GM19324 (cell line): Measurements from ENCODE around the gene RFT1.
A peak's percentile ranks its signal among the peaks of the same experiment; 100 is the strongest.
"Not testable (repeated sequence)": the region's sequence is repeated elsewhere in the genome, so short reads cannot be mapped to it uniquely, and the experiment has no call there.

ENCODE experiments used
- ATAC-seq: cut with Tn5 transposase; IDR thresholded peaks from one replicate; pipeline ENCODE4 v1.9.1; 2021; ENCODE audit warnings: mild to moderate bottlenecking, moderate library complexity; ENCODE audit not compliant: unreplicated experiment, low FRiP score

RFT1 gene

GRCh38 chr3:53163444-53164387 lies 33.5 kb upstream of the RFT1 start:
- no peak for ATAC-seq

DNA sequence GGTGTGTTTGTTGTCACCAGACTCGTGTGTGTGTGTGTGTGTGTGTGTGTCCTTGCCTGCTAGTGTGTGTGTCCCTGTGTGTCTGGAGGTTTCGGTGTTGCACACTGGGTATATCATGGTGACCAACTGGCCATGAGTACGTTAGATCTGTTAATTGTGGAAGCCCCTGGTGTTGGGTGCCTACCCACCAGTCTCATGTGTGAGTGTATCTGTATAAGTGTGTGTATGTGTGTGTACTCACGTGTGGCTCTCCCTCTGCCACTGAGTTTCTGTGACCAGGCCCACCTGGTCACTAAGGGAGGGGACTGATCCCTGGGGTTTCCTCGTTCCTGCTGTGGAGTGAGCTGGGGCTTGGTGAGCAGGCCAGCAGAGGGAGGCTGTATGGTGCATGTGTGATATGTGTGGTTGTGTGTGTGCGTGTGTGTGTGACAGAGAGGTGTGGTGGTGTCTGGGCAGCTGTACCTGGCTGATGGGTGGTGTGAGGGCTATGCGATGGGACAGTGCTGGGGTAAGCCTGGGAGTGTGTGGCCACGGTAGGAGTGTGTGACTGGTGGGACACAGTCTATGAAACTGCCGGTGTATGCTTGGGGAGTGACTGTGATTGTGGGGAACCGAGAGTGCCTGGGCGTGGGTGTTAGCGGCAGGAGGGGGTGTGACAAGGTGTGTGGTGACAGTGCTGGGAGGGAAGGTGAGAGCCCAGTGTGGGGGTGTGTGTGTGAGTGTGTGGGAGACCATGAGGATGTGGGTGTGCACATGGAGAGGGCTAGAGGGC lies 32.6 kb upstream of the RFT1 start:
- ATAC-seq = no peak

- ATAC-seq = no peak
Observed at GRCh38 chr3:53161820-53162671, 31.8 kb upstream of the RFT1 start.

DNA sequence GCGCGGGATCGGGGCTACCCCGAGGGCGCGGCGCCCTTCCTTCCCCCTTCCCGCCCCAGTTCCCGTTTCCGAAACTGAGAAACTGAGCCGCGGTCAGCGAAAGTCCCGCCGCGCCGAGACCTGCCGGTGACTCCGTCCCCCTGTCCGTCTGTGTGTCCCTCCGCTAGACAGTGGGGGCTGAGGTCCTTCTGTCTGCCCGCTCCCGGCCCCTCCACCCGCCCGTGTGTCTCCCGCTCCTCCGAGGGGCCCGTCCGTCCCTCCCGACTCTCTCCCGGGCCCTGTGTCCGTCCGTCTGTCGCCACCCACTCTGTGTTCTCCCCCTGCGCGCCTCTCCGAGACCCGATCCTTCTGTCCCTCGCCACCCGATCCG lies 31.2 kb upstream of the RFT1 start:
- ATAC-seq = no peak

DNA sequence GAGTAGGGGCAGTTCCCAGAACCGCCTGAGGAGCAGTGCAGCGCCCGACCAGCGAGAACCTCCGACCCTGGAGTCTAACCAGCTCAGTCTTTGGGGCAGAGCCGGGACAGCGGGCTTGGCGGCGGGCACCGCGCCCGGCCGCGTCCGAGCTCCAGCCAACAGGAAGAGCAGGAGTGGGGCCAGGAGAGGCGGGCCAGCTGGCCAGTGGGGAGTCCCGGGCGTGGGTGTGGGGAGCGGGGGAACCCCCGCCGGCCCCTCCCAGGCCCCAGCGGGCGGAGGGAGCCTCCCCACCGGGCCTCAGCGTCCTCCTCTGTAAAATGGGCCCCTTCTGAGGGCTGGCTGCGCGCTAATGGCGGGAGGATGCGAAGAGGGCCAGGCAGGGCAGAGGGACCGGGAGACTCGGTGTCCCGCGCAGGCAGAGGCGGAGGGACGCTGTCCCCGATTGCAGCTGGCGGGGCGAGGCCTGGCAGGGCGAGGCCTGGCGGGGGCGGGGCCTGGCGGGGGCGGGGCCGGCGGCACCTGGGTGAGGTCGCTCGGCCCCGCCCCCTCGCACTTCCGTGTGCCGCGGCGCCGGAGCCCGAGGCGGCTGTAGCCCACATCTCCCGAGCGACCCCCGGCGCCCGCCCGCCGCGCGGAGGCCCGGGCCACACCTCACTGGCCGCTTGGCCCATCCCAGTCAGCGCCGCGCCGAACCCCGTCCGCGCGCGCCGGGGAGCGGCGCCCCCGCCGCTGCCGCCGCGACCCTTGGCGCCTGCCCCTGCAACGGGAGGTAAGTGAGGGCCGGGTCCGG lies 30.6 kb upstream of the RFT1 start, which contains the start of gene PRKCD:
Gene PRKCD (plus strand): TSS at position 550 of the 790 bp plus-strand sequence. CDS start 17,214 bp downstream, outside the sequence.
- ATAC-seq = peak; percentile 63

DNA sequence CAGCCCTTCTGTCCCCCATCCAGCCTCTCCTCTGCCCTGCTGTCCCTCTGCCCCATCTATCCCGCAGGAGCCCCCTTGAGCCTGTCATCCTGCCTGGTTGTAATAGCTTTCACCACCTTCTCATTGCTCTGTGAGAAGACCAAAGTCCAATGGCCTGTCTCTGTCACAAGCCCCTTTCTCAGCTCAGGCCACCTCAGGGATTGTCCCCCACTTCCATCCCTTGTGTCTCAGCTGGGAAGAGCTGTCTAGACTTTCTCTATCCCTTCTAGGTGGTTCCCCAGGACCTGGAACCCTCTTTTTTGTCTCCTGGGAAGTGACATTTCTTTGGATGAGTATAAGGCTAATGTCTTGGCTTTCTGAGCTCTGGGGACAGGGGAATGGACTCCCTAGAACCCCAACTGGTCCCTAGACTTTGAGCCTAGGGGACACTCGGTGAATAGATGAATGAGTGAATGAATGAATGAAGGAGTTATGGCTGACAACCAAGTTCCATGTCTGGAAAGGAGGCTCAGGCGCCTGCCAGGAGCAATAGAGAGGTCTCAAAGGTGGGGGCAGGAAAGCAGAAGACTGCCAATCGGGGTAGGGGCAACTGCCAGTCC lies 29.9 kb upstream of the RFT1 start:
- no peak for ATAC-seq

DNA sequence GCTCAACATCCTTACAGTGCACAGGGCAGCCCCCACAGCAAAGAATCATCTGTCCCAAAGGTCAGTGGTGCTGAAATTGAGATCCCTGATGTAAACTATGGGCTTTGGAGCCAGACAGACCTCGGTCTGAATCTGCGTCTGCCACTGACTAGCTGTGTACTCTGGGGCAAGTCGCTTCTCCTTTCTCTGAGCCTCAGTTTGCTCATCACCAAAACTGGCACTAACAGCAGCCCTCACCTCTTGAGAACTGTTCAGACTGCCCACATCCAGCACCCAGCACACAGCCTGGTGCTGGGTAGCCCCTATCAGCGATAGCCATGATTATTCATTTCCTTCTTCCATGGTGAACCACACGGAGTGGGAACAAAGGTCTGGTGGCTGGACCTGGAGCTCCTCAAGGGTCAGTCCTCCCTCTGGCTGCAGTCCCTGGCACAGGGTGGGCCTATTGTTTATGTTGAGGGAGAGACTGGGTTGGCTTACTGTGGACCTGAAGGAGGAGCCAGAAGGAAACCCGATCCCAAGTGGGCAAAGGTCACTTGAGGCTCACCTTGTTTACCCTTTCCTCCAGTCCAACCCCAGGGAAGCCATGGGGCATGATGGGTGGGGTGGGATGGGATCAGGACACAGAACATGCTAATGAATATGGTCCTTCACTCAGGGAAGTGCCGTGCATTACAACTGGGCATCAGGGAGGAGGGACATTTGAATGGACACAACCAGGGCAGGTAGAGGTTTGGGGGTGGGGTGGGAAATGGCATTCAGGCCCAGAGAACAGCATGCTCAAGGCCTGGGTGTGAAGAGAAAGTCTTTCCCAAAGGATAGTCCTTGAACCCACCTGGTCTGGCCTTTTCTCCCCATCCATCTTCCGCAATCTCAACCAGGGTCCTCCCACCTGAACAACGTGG lies 29.2 kb upstream of the RFT1 start:
- ATAC-seq = no peak

- ATAC-seq = no peak
Observed at GRCh38 chr3:53158765-53159155, 28.5 kb upstream of the RFT1 start.

GRCh38 chr3:53157974-53158580 lies 27.8 kb upstream of the RFT1 start:
- ATAC-seq = no peak

DNA sequence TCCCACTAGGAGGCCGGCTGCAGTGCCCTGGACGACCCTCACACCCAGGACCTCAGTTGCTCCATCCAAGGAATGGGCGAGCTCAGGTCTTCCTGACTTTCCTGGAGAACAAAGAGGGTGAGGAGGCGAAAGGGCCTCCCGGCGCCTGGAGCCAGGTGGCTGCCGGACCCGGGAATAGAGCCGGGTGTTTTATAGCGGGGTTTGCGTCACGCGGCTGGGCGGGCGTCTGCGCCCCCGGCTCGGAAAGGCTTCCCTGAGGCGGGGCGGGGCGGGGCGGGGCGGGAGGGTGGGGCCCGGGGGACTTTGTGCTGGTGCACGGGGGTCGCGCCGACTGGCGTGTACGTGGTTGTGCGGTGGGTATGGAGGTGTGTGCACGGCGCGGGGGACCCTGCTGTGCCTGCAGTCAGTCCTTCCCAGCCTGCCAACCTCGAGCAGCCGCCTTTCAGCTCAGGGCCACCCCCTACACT lies 26.2 kb upstream of the RFT1 start:
- no peak for ATAC-seq

- ATAC-seq = no peak
Observed at GRCh38 chr3:53155760-53156159, 25.5 kb upstream of the RFT1 start.

DNA sequence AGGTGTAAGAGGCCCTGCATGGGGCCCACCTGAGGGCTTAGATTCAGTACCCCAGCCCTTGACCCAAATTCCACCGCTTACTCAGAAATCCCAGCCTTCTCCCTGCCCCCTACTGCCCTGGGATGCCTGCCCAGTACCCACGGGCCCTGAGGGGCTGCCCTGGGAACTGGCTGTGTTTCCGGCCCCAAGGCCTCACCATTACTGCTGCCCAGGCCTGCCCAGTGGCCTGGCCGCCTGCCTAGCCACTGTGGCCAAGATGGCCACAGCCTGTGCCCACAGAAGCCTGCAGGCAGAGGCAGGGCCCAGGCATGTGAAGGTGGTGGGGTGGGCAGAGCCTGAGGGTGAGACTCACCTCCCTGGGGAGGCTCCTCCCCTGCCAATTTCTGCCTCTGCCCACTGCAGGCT lies 24.6 kb upstream of the RFT1 start:
- ATAC-seq = no peak

- no peak for ATAC-seq
Observed at GRCh38 chr3:53153980-53154379, 23.7 kb upstream of the RFT1 start.

GRCh38 chr3:53153264-53153823 lies 23.1 kb upstream of the RFT1 start:
- no peak for ATAC-seq

DNA sequence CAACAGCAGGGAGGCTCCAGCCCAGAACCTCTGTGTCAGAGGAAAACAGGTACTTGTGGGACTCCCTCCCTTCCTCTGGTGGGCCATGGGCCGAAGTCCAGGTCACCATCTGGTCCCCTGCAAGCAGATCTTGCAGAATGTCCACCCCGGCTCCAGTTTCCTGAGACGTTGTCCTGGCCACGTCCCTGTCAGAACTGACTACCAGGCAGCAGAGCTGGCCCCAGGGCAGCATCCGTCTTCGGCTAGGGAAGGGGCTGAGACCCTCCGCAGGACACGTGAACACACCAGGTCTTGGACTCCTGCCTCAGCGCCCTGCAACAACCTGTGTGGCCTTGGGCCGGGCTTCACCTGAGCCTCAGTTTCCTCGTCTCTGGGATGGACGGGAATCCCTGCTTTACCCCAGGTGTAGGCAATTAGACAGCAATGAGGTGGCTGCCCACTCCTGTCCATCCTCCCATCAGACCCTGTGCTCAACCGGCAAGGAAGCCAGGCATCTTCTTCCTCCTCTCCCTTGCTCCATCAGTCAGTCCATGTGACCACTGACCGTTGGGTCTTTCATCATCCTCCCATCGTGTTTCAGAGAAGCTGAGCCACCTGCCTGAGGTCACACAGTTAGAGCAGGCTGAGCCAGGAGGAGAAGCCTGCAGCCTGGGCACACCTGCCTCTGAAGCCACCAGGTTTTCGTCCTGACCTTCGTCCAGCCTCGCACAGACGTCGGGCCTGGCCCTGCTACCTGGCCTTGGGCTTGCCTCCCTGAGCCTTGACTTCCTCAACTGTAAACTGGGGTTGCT lies 21.8 kb upstream of the RFT1 start:
- no peak for ATAC-seq

GRCh38 chr3:53151465-53151864 lies 21.2 kb upstream of the RFT1 start:
- ATAC-seq = no peak

- ATAC-seq = not testable (repeated sequence)
Observed at GRCh38 chr3:53151086-53151438, 20.8 kb upstream of the RFT1 start.
